DMS79 (cell line): Measurements from ENCODE around the gene SPATA32.
"Not testable (repeated sequence)": the region's sequence is repeated elsewhere in the genome, so short reads cannot be mapped to it uniquely, and the experiment has no call there.

ENCODE experiments used
- DNase-seq: peaks from one replicate; lab custom pipeline; 2025; lab: John Stamatoyannopoulos, UW

Gene SPATA32

DNA sequence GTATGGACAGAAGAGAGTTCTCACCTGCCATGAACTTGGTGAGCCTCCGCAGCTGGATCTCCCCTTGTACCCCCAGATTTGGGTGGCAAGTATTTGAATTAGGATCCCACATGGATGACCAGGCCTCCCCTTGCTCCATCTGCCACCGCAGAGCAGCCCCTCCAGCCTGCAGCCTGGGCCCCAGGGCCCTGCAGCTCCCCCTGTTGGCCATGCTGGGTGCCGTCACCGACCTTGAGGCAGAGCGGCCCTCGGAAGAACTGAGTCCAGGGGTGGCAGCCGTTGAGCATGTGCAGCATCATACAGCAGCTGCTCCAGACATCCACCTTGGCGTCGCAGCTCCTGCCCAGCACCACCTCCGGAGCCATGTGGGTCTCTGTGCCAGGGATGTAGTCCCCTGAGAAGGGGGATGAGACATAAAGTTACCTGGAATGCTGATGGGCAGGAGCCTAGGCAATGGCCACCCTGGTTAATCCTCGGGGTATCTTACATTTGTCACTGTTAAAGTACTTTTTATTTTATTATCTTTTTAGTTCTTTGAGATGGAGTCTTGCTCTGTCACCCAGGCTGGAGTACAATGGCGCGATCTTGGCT lies 9.0 kb upstream of the SPATA32 start:
- no peak for DNase-seq

DNA sequence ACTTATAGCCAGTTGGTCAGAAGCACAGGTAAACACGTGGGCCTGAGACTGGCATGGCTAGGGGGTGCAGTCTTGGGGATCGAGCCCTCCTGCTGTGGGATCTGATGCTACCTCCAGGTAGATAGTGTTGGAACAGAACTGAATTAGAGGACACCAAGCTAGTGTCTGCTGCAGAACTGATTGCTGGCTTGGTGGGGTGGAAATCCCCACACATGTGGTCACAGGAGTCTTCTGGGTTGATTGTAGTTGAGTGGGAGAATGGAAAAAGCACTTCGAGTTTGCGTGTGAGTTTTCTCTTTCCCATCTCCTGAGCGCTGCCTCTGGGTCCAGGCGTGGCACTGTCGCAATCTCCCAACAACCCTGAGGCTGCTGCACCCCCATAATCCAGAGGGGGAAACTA lies 8.0 kb upstream of the SPATA32 start:
- DNase-seq, result no peak

DNA sequence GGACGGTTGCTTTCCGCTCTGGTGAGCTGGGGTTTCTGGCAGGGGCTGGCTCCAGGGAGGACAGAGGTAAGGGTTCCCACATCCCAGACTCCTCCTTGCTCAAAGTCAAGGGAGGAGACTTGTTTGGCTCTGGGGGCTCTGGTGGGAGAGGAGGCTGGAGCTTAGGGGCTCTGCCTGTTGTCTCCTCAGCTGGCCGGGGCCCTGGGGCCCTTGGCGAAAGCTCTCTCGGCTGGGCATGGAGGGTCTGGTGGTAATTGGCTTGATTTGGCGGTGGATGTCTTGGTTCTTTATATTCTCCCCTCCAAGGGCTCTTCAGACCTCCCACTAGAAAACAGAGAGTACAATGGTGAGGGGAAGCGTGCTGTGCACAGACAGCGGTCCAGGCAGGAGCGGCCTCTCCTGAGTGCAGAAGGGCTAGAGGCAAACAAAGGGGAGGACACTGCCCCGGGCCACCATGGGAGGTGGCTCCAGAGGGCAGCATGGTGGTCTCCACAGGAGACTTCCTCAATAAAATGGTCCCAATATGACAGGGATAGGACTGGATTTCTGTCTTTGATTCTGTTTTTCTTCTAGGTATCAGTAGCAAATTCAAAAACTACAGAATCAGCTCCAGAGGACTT lies 5.7 kb upstream of the SPATA32 start:
- no peak for DNase-seq

DNA sequence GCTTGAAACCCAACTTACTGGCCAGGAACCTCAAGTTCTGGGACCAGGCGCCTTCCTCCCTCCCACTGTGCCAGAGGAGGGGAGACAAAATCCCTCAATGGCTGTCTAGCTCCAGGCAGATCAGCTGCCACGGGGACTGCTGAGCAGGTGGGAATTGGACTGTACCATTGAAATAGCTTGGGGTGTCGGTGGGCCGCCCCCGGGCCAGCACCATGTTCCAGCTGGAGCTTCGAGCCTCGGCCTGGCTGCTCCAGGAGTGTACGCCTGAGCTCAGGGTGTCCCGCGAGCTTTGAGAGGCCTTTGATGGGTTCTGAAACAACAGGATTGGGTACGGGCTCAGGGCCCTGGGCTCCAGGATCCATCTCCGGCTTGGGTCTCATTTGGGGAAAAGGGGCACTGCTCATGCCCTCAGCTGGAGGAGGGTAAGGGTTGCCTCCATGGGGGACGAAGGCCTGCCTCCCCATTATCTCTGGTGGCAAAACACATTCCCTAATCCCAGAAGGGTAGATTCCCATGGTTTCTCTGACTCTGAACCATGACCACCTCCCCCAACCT lies 4.6 kb upstream of the SPATA32 start:
- no peak for DNase-seq

DNA sequence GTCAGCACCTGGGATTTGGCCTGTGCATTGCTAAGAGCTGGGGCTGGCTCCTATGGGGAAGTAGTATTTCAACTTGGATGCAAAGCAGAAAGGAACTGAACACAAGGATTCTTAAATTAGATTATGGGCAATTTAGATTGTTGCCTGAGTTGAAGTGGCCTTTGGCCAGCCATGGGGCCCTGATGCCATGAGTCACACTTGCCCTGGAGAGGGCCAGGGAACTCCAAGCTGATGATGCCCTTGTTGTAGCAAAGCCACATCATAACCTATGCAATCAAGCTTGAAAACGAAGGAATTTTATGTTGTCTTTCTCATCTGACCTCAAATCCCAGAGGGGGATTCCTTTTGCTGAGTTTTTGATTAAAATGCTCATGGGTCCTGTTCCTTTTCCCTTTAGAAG lies 3.9 kb upstream of the SPATA32 start:
- no peak for DNase-seq

DNA sequence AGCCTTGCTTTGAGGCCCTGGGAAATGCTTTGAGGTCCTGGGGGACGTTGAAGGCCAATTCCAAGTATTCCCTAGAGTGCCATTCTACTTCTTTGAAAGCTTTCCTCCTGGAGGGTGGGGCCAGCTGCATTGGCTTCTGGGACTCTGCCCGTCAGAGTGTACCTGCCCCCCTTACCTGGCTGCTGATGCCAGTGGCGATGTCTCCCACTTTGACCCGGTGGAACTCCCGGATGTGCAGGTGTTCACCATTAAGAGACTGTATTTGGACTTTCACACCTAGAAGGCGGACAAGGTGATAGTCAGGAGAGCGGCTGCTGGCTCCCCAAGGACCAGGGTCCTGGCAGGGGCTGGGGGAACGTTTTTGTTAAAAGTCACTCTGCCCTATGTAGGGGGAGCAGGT lies 3.1 kb upstream of the SPATA32 start:
- DNase-seq, result no peak

DNA sequence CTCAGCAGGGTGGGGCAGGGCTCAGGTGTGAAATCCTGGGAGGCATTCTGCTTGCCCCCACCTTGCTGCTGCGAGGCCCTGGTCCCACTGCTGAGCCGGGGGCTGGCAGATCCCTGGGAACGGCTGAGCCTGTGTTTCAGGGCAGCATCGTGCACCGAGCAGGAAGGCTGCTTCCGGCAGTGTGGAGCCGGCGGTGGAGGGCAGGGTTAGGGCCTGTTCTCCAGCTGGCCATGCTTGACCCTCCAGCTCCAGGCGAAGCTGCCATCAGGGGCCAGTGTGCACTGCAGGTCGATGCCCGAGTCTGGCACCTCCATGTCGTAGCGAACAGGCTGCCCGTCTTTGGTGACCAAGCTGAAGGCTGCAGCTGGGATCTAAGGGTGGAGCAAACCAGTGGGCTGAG lies 2.5 kb upstream of the SPATA32 start:
- DNase-seq, result no peak

DNA sequence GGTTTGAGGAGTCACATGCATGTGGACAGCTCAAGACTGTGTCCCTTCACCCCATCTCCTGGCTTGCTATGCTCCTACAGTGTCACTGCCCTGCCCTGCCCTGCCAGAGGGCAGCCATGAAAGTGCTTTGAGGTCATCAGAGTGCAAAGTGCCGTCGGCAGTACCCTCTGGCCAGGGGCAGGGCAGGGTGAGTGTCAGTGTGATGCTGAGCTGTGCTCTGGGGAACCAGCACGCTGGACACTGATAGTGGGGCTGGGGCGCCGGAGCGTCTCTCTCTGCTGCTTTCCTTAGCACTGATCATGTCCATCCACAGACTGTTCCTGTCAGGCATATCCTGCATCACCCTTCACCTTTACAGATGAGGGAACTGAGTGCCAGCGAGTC lies 1.6 kb upstream of the SPATA32 start:
- DNase-seq, result no peak

DNA sequence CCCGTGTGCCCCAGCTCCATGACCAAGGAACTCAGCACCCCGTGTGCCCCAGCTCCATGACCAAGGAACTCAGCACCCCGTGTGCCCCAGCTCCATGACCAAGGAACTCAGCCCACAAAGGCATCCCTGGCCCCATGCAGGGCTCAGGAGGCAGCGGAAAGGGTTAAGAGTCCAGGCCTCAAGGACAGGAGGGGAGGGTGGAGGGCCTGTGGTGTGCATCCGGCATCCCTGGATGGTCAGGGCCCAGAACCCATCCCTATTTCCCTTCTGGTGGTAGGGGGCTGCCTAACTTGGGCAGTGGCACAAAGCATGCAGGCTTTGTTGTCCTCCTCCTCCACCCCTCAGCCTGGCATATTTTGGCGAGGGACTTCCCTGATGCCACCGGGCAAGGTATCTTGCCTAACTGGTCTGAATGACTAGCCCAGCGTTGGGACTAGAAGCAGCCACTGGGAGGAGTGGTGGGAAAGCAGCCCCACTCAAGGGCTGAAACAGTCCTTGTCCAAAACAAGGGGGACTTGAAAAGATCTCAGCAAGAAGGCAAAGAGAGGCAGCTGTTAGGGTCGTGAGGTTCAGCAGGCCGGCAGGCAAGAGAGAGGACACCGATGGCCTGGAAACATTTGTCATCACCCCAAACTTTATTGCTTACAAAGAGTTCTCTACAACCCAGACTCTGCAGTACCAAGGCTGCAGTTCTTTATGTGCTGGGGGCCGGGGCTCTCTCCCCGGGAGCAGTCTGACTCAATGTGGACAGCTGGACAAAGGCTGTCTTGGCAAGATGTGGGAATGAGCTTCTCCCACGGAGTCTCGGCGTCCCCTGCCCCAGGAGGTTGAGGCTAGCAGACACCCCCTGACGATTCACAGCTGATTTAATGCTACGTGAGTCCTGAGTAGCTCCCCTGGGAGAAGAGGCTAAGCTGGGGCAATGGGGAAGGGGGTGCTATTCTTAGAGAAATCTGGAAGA lies 902 bp upstream of the SPATA32 start:
- DNase-seq, result no peak

DNA sequence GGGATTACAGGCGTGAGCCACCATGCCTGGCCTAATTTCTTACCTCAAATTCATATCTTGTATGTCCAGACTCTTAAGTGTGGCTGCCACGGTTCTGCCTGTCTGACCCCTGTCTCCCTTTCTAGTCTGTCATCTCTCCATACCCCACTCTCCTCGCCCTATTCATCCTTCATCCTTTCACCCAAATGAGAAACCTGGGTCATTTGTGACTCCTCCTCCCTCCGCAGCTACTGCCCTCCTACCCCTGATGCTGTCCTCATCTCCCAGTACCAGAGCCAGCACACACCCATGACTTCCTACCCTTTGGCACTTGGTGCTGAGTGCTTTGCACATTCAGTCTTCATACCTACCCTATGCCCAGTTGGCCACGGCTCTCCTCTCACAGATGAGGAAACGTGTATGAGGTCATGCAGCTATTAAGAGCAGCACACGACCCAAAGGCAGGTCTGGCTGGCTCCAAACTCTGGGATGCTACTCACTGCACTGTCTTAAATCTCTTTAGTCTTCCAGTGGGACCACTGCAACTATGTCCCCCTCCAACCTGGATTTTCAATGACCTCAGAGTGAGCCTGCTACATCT lies 1.6 kb downstream of the SPATA32 start:
- no peak for DNase-seq

DNA sequence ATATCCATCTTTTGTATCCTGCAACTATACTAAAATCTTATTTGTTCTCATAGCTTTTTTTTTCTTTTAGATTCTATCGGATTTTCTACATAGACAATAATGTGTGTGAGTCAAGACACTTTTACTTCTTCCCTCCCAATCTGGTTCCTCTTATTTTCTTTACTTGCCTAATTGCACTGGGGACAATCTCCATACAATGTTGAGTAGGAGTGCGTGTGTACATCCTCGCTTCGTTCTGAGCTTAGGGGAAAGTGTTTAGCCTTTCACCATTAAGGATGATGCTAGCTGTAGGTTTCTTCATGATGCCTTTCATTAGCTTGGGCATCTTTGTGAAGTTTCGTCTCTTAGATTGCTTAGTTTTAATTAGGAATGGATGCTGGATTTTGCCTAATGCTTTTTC lies 2.9 kb downstream of the SPATA32 start:
- DNase-seq, result no peak

DNA sequence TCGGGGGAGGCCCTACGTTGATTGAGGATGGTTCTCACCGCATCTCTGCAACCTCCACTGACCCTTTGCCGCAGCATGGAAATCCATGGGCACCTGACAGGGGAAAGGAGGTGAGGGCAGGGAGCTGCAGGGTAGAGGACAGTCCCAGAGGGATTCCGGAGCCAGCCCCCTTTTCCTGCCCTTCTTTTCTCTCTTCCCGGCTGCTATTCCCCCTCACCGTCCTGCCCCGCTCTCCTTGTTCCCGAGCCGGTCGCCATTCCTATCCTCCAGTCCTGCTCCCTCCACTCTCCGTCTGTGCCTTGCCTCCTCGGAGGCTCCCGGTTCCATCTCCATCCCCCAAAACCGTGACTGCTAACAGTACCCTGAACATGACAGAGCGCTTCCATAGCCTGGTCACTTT lies 4.8 kb downstream of the SPATA32 start:
- no peak for DNase-seq

DNA sequence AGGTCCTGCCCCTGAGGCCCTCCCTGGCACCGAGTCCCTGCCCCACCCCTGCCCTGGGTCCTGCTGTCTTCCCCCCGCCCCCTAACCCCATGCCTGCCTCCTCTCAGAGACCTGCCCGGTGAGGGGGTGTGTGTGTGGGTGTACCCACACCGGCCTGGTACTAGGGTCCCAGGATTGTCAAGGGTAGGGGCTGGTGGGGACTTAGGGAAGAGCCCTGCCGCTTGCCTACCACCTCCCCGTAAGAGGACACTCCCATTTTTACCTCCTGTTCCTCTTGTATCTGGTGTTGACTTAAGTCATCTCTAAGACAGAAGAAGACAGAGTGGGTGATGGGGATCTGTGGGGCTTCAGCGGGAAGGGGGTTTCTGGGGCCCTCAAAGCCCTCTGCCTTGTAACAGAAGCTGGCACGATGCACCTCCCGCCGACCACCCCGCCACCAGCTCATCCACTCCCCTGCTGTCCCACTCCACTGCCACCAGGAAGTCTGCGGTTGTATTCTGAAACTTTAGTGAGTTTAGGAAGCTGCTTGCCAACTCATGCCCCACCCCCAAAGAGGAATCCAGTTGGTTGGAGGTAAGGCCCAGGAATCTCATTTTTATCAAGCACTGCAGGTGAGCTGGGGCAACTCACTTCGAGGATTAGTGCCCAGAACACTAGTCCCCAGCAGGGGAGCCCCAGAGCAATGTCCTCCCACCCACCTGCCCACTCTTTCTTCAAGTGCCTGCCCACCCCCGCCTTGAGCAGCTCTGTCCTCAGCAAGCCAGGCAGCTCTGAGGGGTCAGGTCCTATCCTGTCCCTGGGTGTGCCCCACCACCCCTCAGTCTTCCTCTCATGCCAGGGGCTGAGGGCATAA lies 5.6 kb downstream of the SPATA32 start:
- DNase-seq, result no peak

DNA sequence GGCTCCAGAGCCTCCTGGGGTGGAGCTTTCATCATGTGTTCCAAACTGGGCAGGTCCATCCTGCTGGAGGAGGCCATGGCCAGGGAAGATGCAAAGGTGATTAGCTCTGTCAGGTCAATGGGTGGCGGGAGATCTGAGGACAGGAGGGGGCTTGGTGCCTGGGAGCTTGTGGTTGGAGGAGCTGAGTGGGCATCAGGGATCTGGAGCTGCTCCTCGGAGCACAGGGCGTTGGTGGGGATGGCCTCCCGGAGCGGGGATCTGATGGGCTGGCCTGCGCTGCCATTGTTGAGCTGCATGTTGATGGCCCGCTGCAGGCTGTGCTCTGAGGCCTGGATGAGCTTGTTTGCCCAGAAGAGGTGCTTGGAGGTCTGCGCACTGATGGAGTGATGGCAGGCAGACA lies 6.5 kb downstream of the SPATA32 start:
- no peak for DNase-seq

DNA sequence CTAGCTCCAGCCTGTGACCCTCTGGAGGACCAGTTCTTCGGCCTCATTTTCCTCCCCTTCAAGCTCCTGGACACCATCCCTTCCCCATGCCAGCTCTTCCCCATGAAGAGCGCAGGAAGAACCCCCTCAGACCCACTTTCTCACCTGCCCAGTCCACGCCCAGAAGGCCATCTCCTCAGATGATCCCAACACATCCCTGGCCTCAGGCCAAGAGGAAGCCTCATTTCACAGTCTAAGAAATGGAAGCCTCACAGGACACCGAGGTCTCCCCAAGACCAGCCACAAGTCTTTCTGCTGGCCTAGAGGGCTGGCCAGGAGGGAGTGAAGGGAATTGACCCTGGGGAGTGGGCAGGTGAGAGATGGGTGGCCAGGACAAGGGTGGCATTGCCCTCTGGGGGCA lies 8.0 kb downstream of the SPATA32 start:
- no peak for DNase-seq

DNA sequence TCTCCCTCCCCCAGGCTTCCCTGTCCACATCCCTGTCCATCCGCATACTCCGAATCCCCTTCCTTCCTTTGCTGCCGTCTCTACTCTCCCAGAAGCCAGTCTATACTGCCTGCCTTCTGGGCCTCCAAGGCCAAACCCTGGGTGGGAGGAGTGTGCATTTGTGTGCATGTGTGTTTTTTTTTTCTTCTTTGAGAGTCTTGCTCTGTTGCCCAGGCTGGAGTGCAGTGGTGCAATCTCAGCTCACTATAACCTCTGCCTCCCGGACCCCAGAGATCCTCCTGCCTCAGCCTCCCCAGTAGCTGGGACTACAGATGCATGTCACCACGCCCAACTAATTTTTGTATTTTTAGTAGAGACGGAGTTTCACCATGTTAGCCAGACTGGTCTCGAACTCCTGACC lies 8.7 kb downstream of the SPATA32 start:
- not testable (repeated sequence) for DNase-seq

DNA sequence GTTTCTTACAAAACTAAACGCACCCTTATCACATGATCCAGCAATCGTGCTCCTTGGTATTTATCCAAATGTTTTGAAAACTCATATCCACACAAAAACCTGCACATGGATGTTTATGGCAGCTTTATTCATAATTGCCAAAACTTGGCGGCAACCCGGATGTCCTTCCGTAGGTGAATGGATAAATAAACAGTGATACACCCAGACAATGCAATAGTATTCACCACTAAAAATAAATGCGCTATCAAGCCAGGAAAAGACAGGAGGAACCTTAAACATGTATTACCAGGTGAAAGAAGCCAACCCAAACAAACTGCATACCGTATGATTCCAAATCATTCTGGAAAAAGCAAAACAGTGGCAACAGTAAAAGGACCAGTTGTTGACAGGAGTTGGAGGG lies 10.0 kb downstream of the SPATA32 start:
- no peak for DNase-seq

DNA sequence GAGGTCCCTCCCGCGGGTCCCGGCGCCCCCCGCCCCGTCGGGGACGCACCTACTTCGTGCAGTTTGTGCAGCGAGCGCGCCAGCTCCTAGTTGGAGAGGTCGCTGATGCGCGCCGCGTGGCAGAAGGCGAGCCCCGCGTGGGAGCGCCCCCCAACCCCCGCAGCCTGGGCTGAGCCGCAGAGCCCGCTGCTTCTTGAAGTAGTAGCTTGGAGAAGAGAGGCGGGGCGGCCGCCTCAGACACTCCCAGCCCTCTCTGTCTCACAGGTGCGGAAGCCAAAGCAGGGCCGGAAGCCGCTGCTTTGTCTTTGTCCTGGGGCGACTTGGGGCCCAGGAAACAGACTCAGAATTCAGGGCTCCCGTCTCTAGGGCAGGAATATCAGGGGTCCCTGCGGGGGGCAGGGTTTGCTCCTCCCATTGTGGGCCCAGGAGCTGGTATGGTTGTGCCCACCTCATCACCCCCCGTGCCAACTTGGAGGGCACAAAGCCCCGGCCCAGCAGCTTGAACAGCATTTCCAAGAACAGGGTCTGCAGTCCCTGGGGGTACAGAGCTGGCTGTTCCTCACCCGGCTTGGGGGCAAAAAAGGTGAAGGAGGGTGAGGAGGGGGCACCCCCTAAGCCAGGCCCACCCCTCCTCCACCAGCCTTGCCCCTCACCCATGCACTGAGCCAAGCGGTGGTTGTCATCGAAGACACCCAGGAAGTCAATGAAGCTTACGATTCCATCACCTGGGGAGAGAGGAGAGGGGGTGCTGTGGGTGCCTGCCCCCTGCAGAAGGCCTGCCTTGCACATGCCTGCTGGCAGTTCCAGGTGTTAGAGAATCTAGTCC lies 13.5 kb downstream of the SPATA32 start:
- DNase-seq, result peak; percentile 62

DNA sequence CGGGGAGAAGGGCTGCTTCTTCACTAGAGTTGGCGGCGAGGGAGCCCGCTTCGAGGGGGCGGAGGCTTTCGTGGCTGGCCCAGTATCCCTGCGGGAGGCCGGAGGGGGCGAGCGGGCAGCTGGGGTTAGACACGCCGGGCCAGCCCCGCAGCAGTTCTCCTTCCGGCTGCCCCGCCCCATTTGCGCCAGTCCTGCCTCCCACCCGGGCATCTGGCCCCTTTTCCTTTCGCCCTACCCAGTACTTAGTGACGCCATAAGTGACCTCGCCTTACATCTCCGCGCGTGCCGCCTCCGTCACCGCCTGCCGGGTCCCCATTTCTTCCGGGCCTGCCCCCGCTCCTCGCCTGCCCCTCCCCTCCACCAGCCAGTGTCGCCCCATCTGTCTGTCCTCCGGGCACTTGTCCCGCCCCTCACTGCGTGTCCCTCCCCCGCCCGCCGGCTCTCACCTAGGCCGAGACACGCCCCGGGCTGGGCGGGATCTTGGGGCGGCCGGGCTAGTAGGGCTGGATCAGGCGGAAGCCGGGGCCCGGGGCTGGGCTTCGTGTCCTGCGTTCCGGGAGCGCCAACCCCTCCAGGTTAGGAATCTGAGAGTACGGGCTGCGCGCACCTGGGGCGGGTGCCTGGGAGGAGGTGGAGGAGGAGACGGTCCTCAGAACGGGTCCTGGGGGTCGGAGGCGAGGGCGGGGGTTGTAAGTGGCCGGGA lies 14.3 kb downstream of the SPATA32 start:
- DNase-seq, result peak; percentile 98

DNA sequence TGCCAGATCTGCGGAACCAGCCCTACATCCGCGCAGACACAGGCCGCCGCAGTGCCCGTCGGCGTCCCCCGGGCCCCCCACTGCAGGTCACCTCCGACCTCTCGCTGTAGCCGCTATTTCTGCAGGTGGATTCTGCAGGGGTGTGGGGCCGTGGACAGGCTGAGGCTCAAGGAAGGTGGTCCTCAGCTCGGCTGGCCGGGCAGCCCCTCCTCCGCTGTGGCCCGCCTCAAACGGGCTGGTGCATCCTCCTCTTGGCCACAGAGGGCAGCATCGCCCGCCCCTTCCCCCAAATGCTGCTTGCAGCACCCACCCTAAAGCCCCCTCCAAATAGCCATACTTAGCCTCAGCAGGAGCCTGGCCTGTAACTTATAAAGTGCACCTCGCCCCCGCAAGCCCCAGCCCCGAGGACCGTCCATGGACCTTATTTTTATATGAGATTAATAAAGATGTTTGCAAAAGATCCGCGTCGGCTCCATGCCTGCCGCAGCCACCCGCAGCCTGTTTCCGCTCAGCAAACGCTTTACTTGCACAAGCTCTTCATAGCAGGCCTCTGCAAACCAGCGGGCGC lies 14.9 kb downstream of the SPATA32 start:
- DNase-seq, result peak; percentile 39
